ENCODE results near the gene TRIO.

- TF ChIP-seq ELK1 (IDR thresholded peaks at IDR 0.05; ENCODE audit: low read depth, low read length) (no peak), CTCF (IDR thresholded peaks at IDR 0.05 in 2 of 3, conservative IDR thresholded peaks at IDR 0.05 in 1 of 3; ENCODE audit: control insufficient read depth in 2 of 3, extremely low read depth in 1 of 3, insufficient read depth in 1 of 3, low read depth in 3 of 3, low read length in 3 of 3) (no peak), FOXM1 (IDR thresholded peaks at IDR 0.05; ENCODE audit: low read depth, low read length) (no peak)
These were observed 36.3 kb downstream of the TRIO start for GRCh38 chr5:14179446-14179845.
